A549 (cell line): Measurements from ENCODE around the gene RASGRP1.

Experiments
- POLR2A ChIP-seq: IDR thresholded peaks from 2 replicates; pipeline ENCODE4 v1.6.1; 2012; ENCODE audit warnings: mild to moderate bottlenecking, low read length
- TF ChIP-seq, protein P1 (sequence below): fragments of >200 bp; sonication (Bioruptor Twin); formaldehyde crosslinking; IDR thresholded peaks from 3 replicates; pipeline ENCODE4 v1.5.1; 2016

- TF ChIP-seq, protein P1, sequence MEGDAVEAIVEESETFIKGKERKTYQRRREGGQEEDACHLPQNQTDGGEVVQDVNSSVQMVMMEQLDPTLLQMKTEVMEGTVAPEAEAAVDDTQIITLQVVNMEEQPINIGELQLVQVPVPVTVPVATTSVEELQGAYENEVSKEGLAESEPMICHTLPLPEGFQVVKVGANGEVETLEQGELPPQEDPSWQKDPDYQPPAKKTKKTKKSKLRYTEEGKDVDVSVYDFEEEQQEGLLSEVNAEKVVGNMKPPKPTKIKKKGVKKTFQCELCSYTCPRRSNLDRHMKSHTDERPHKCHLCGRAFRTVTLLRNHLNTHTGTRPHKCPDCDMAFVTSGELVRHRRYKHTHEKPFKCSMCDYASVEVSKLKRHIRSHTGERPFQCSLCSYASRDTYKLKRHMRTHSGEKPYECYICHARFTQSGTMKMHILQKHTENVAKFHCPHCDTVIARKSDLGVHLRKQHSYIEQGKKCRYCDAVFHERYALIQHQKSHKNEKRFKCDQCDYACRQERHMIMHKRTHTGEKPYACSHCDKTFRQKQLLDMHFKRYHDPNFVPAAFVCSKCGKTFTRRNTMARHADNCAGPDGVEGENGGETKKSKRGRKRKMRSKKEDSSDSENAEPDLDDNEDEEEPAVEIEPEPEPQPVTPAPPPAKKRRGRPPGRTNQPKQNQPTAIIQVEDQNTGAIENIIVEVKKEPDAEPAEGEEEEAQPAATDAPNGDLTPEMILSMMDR = no peak
- TF ChIP-seq POLR2A = no peak
Measured at GRCh38 chr15:38481113-38481512, 83.5 kb downstream of the RASGRP1 start.
